RWPE2 (cell line): Measurements from ENCODE around the gene EZH2.

Experiments used
- ATAC-seq: fragments of 200-7000 bp; cut with Tn5 transposase; 3 replicates; pipeline ENCODE4 v1.9.1; 2021; ENCODE audit warnings: low read depth
- DNase-seq: peaks from one replicate; pipeline ENCODE4 v3.0.0-alpha.2; 2020; ENCODE audit warnings: low spot score
- H3K27ac ChIP-seq: fragments of 450-650 bp; 2 replicates; pipeline ENCODE4 v1.5.1; 2017; ENCODE audit warnings: mild to moderate bottlenecking; ENCODE audit not compliant: poor library complexity, severe bottlenecking
- H3K27me3 ChIP-seq: fragments of 250-450 bp; sonication (Bioruptor Pico); 2 replicates; pipeline ENCODE4 v1.5.1; 2021; ENCODE audit warnings: mild to moderate bottlenecking, moderate library complexity; ENCODE audit not compliant: insufficient read depth, poor library complexity, severe bottlenecking
- H3K36me3 ChIP-seq: fragments of 250-450 bp; sonication (Bioruptor Pico); 2 replicates; pipeline ENCODE4 v1.5.1; 2020; ENCODE audit warnings: low read depth, mild to moderate bottlenecking, moderate library complexity
- H3K4me1 ChIP-seq: fragments of 250-450 bp; sonication (Bioruptor Pico); 2 replicates; pipeline ENCODE4 v1.5.1; 2021; ENCODE audit warnings: mild to moderate bottlenecking, moderate library complexity; ENCODE audit not compliant: insufficient read depth, poor library complexity, severe bottlenecking
- H3K4me3 ChIP-seq: fragments of 250-450 bp; sonication (Bioruptor Pico); 2 replicates; pipeline ENCODE4 v1.5.1; 2021; ENCODE audit warnings: mild to moderate bottlenecking, moderate library complexity; ENCODE audit not compliant: severe bottlenecking
- H3K9me3 ChIP-seq: fragments of 250-450 bp; sonication (Bioruptor Pico); 2 replicates; pipeline ENCODE4 v1.5.1; 2021; ENCODE audit warnings: mild to moderate bottlenecking, moderate library complexity; ENCODE audit not compliant: severe bottlenecking
- CTCF ChIP-seq: fragments of 450-650 bp; IDR thresholded peaks from one replicate; pipeline ENCODE4 v1.5.1; 2017; ENCODE audit warnings: mild to moderate bottlenecking, moderate library complexity; ENCODE audit not compliant: poor library complexity, severe bottlenecking

EZH2 gene

GRCh38 chr7:148898845-148899484 lies 14.9 kb upstream of the EZH2 start:
- TF ChIP-seq CTCF, result no peak
- ATAC-seq, result no peak
- no peak for DNase-seq
- Histone ChIP-seq H3K36me3 (no peaks in the 10 kb centered on the region), H3K27me3 (no peaks in the 10 kb centered on the region), H3K4me1 (no peaks in the 10 kb centered on the region), H3K4me3 (no peak overlapping the region), H3K27ac (no peak overlapping the region), H3K9me3 (no peaks in the 10 kb centered on the region)

- Histone ChIP-seq H3K27ac (no peak overlapping the region), H3K27me3 (no peaks in the 10 kb centered on the region), H3K36me3 (no peaks in the 10 kb centered on the region), H3K4me1 (no peaks in the 10 kb centered on the region), H3K9me3 (no peaks in the 10 kb centered on the region), H3K4me3 (no peak overlapping the region)
- ATAC-seq, result no peak
- no peak for TF ChIP-seq CTCF
- no peak for DNase-seq
These were observed 10.5 kb upstream of the EZH2 start for GRCh38 chr7:148894591-148894990.

- H3K9me3 ChIP-seq, result no peaks in the 10 kb centered on the region
- no peak for ATAC-seq
- H3K27me3 ChIP-seq, result no peaks in the 10 kb centered on the region
- no peak for TF ChIP-seq CTCF
- no peaks in the 10 kb centered on the region for H3K4me1 ChIP-seq
- no peaks in the 10 kb centered on the region for H3K36me3 ChIP-seq
- H3K27ac ChIP-seq, result no peak overlapping the region
- H3K4me3 ChIP-seq, result no peak overlapping the region
- no peak for DNase-seq
These were observed 9.0 kb upstream of the EZH2 start for GRCh38 chr7:148893071-148893470.

GRCh38 chr7:148888300-148888699 lies 4.2 kb upstream of the EZH2 start:
- Histone ChIP-seq H3K27me3 (no peaks in the 10 kb centered on the region), H3K4me1 (no peaks in the 10 kb centered on the region), H3K9me3 (no peaks in the 10 kb centered on the region), H3K36me3 (peaks cover 6% of the 10 kb centered on the region; the same call in 1 of the 2 replicates), H3K4me3 (no peak overlapping the region), H3K27ac (no peak overlapping the region)
- ATAC-seq (no peak), DNase-seq (no peak)
- TF ChIP-seq CTCF, result no peak

- Histone ChIP-seq H3K9me3 (no peaks in the 10 kb centered on the region), H3K27me3 (no peaks in the 10 kb centered on the region), H3K36me3 (peaks cover 6% of the 10 kb centered on the region; the same call in 1 of the 2 replicates), H3K4me3 (no peak overlapping the region), H3K4me1 (peaks cover 5% of the 10 kb centered on the region), H3K27ac (no peak overlapping the region)
- no peak for ATAC-seq
- no peak for TF ChIP-seq CTCF
- no peak for DNase-seq
These were observed 2.8 kb upstream of the EZH2 start for GRCh38 chr7:148886844-148887243.
